Astrocyte of the spinal cord (primary cell): ENCODE data around the gene ABCC5.
A peak's percentile ranks its signal among the peaks of the same experiment; 100 is the strongest.

ENCODE experiments used
- DNase-seq: peaks from one replicate; pipeline ENCODE4 v3.0.0; 2011; ENCODE audit warnings: low read depth, low spot score
- H3K4me3 ChIP-seq: 2 replicates; pipeline ENCODE4 v1.5.1; 2011; ENCODE audit warnings: low read depth, mild to moderate bottlenecking, low read length, moderate library complexity
- in situ Hi-C: cut with HindIII; loops from 2 replicates; pipeline ENCODE4 v1.10.0; 2017; ENCODE audit warnings: low sequenced_read_pairs
- TF ChIP-seq, protein P1 (sequence below): IDR thresholded peaks from 2 replicates; pipeline ENCODE4 v1.5.1; 2012; ENCODE audit warnings: low read depth, mild to moderate bottlenecking, low read length, inconsistent platforms

Gene ABCC5

DNA sequence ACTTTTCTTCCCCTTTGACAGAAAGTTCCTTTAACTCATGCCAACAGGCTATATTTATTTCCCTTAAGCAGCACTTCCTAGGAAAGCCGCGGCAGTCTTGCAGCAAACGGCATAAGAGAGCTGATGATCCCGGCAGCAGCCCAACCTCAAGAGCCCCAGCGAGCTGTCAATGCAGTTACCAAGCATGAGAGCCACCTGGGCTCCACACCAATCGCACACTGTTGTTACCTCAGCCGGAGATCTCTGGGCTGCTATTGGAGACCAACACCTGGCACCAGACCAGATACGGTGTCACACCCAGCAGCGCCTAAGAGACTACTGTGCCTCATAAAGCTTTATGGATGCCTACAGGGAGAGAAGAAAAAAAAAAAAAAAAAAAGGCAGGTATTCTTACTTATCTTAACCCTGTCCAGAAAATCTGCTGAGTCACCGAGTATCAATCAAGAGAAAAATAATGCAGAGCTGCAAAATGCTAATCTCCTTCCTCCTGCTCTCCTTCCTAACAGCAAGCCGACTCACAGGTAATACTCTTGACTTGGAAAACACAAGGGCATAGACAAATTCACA lies 11.7 kb downstream of the ABCC5 start:
- DNase-seq = peak; percentile 42
- in situ Hi-C loops = no loop called here
- TF ChIP-seq, protein P1, sequence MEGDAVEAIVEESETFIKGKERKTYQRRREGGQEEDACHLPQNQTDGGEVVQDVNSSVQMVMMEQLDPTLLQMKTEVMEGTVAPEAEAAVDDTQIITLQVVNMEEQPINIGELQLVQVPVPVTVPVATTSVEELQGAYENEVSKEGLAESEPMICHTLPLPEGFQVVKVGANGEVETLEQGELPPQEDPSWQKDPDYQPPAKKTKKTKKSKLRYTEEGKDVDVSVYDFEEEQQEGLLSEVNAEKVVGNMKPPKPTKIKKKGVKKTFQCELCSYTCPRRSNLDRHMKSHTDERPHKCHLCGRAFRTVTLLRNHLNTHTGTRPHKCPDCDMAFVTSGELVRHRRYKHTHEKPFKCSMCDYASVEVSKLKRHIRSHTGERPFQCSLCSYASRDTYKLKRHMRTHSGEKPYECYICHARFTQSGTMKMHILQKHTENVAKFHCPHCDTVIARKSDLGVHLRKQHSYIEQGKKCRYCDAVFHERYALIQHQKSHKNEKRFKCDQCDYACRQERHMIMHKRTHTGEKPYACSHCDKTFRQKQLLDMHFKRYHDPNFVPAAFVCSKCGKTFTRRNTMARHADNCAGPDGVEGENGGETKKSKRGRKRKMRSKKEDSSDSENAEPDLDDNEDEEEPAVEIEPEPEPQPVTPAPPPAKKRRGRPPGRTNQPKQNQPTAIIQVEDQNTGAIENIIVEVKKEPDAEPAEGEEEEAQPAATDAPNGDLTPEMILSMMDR = no peak
- no peak overlapping the region for H3K4me3 ChIP-seq

DNA sequence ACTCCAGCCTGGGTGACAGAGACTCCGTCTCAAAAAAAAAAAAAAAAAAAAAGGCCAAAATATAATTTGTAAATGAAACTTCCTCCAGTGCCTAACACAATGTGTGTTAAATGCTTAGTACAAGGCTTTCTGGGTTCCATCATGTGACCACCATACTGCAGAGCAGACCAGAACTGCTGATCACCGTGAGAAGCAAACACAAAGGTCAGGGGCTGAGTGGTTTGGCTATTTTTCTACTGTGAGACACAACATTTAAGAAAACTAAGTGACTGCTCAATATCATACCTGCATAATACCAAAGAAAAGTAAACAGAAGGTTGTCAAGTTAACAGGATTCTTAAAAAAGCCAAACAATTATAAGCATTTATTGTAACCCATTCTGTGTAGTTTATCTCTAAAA lies 13.2 kb downstream of the ABCC5 start:
- in situ Hi-C loops = no loop called here
- TF ChIP-seq, protein P1 = no peak
- DNase-seq = no peak
- H3K4me3 ChIP-seq = no peak overlapping the region

DNA sequence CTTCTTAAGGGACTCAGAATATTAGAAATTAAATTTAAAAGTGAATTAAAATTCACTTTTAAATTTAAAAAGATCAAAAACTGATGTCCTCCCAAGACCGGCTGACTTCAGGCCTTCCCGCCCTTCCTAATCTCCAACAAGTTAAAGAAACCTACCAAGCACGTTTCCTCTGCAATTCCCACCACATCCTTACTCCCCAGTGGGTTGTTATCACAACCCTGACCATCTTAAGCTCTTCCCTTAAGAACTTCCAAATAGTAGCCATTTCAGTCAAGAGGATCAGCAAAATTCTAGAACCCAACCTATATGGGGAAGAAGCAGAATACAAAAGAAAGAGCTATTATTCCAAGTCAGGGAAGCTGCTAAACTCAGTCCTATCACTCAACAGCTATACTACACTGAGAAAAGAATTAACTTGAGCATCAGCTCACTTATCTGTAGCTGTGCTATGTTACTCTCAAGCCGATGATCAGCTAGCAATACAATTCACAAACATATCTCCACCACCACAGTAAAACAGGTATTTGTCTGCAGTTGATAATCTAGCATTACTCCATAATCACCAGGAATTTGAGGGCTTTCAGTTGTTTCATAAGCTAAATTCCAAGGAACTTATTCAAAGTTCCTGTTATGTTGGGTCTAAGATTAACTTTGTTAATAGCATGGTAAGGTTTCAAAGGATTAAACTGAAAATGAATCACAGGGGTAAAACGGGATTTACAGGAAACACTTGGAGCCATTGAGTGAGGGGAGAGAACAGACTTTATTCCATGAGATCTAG lies 14.3 kb downstream of the ABCC5 start:
- DNase-seq = peak; percentile 43
- H3K4me3 ChIP-seq = no peak overlapping the region
- TF ChIP-seq, protein P1 = no peak
- in situ Hi-C loops = no loop called here

DNA sequence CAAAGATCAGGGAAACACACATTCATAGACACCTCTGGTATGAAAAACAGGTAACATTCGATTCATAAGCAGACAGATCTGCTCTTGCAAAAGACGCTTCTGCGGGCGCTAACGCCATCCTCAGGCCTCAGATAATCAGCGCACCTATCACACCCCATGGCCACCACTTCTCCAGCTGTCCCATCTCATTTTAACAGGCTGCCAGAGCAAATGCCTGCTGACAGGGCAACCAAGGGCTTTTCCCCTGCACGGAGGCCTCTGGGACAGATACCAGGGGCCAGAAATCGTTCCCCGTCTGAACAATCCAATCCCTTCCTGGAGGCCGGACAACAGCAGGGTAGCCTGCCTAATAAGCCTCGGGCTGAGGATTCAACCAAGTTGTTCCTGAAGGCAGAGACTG lies 15.2 kb downstream of the ABCC5 start:
- no peak for DNase-seq
- no peak overlapping the region for H3K4me3 ChIP-seq
- TF ChIP-seq, protein P1 = no peak
- in situ Hi-C loops = no loop called here

DNA sequence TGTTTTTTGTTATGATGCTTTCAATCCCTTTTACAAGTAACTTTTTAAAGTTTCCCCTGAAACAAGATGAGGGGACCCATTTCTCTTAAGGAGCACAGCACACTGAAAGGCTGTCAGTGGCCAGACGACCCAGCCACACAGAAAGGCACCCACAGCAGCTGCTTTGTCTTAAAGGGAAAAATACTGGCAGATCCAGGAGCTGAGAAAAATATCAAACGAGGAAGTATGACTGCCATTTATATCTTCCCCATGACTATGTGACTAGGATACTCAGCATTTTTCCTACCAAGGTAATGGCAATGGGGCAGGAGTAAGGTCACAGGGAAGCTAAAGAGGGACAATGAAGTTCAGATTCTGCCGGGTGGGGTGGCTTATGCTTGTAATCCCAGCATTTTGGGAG lies 15.9 kb downstream of the ABCC5 start:
- in situ Hi-C loops = no loop called here
- no peak for DNase-seq
- TF ChIP-seq, protein P1 = no peak
- no peak overlapping the region for H3K4me3 ChIP-seq

DNA sequence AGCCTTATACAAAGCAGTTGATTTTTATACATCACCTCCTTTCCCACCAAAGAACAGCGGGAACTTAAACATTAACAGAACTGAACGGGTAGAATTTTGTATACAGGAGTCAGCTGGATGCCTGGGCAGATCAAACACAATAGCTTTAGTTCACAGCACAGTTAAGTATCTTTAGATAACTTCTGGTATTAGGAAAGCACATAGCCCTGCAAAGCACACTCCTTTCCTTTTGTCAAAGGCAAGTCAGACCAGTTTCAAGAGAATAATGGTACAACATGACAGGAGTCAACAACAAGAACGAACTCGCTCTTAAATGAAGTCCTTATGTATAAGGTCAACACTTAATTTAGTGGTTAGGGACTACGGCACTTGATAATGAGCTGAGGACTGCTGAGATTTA lies 26.3 kb downstream of the ABCC5 start:
- DNase-seq = no peak
- no peak overlapping the region for H3K4me3 ChIP-seq
- in situ Hi-C loops = no loop called here
- TF ChIP-seq, protein P1 = no peak
